Fibroblast of skin of abdomen (primary cell): ENCODE measurements around the gene KDM5B. TPM values are rescaled to one million over a fixed set of nuclear protein-coding genes. Genes with fewer than 3 reads are reported as not detected.
"Not testable (repeated sequence)": the region's sequence is repeated elsewhere in the genome, so short reads cannot be mapped to it uniquely, and the experiment has no call there.

ENCODE experiments used
- DNase-seq: peaks from one replicate; pipeline ENCODE4 v3.0.0-alpha.2; 2013
- polyA plus RNA-seq, 2 experiments: library from polyadenylated mRNA; unstranded; fragments of 120-200 nt; gene quantifications; one replicate each; pipeline ENCODE4 v1.2.1, GENCODE V29; 2013; ENCODE audit not compliant: insufficient read length in 2 of 2

The KDM5B gene
- 63.6 TPM for polyA plus RNA-seq (2013, experiment 1 of 2; ENCODE audit: insufficient read length)
- 60.9 TPM for polyA plus RNA-seq (2013, experiment 2 of 2; ENCODE audit: insufficient read length)

DNA sequence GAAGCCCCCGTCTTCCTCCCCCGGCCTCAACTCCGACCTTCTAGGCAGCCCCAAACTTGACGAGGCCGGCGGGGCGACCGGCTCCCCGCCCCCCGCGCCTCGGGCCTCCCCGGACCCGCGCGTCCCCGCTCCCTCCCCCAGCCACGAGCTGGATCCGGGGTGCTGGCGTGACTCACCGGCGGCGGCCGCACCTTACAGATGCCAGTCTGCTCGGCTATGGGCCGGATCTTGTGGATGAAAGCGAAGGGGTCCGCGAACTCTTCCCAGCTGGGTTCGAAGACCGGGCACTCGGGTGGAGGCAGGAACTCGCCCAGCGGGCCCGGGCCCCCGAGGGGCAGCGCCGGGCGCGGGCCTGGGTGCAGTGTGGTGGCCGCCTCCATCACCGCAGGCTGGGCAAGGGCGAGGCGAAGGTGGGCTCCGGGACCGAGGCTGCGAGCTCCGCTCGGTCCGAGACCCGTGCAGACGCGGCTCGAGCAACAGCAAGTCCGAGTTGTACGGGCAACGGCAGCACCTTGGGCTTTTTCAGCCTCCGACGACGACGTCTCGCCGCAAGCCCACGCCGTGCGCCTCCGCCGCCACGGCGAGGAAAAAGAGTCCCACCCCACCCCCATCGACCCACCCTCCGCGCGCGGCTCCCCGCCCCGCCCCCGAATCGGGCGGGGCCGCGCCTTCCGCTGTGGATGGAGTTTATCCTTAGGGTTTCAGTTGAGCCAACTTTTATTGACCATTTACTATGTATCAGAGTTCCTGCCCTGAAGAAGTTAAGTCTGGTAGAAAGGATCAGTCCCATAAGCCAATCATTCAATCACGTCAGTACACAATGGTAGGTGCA, at the start of gene KDM5B:
KDM5B (minus strand) TSS at position 496 of the 832 bp plus-strand sequence; CDS start at position 380, 116 bp downstream.
- DNase-seq = peak; percentile 81

DNA sequence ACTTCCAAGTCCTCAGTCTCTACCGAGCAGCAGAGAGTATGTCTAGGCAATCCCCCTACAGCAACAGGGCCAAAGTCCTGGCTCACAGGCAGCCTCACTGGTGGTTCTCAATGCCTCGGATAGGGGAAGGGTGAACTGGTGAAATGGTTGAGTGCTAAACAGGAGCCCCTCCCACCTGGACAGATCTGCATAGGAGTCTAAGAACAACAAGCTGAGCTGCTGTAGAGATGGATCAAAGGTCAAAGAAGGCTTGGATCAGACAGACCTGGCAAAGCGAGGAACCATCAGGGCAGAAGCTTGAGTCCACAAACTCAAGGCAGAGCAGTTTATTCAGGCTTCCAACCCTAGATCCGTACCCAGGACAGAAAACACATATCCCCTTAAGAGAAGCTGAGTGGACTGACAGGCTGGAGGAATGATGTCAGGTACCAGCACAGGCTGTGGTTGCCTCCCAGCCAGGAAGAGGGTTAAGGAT, 49.0 kb upstream of the KDM5B start:
- no peak for DNase-seq

DNA sequence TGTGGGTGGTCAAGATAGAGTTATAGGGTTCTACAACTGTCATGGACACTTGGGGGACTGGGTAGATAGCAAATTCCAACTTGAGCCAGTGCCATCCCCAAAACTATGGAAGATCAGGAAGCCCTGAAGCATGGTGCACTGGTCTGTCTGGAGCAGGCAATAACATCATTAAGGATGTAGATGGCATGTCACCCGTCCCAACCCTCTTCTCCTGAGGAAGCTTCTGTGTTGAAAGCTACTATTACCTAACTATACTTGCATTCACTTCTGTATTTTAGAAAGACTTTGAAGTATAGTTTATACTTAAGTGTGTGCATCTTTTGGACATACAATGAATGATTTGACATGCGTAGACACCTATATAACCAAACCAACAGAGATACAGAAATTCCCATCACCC, 47.8 kb upstream of the KDM5B start:
- no peak for DNase-seq

DNA sequence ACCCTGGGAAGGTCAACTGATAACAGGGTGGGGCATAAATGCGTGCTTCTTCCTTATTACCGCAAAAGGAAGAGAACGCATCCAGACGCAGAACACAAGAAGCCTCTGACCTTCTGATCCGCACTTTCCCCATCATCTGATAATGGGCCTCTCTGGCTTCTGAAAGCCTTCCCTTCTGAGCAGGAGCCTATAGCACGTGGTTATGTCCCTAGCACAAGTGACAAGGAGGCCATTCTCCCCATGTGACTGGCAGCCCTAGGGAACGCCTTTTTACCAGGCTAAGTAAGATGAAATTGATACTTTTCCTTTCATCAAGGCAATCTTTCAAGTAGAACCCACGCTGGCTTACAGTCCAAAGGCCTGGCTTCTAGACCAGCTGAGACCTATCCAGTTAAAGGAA, 46.6 kb upstream of the KDM5B start:
- no peak for DNase-seq

DNA sequence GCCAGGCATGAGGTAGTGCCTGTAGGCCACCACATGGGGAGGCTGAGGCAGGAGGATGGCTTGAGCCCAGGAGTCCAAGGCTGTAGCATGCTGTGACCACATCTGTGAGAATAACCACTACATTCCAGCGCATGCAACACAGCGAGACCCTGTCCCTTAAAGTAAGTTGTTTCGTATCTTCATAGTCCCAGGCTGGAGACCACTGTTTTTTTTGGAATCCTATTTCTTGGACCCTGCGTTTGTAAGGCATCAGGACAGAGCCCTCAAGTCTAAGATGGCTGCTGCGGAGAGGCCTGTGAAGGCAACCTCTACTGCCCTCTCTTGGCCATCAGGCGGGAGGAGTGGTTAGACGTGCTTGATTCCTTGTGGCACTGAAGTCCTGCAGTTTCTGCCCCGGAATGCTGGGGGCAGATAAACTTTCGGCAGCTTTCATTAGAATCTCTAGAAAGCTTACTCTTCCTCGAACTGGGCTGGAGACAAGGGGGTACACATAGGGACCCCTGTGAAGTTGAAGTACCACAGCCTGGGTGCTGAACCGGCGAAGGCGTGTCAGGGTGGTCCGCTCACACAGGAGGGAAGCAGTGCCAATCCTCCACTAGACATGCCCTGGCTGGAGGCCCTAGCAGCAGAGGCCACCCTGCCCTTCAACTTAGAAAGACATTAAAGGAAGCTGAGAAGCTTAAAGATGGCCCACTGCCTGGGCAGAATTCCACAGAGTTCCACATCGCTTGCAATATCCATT, 44.1 kb upstream of the KDM5B start:
- peak; percentile 55 for DNase-seq

DNA sequence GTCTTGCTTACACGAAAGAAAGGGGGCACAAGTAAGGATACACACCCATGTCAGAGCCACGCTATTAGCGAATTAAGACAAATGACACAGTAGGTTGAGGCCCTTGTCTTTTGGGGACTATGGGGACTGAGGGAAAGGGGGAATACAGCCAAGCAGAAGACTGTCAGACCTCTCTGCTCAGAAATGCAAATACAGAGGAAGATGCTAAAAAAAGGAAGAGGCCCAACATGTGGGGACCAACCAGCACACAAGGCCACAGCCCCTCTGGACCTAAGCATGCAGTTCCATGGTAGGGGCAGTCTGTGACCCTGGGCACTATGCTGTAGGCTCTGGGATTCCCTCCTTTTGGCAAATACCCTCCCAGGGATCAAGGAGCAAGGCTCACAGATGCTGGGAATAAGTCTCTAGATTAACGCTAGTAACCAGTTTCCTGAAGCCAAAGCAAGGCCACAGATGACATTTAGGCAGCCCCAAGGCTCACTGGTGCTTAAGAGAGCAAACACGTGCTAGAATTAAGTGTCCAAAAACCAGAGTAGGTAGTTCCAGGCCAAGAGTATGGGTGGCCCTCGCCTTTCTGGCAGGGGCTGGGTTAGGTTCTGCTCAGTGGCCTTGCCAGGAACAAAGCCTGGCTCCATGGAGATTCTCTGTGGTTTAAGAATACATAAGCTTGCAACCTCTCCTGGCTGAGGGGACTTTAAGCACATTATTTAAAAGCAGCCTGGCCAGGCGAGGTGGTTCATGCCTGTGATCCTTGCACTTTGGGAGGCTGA, 42.6 kb upstream of the KDM5B start:
- no peak for DNase-seq

DNA sequence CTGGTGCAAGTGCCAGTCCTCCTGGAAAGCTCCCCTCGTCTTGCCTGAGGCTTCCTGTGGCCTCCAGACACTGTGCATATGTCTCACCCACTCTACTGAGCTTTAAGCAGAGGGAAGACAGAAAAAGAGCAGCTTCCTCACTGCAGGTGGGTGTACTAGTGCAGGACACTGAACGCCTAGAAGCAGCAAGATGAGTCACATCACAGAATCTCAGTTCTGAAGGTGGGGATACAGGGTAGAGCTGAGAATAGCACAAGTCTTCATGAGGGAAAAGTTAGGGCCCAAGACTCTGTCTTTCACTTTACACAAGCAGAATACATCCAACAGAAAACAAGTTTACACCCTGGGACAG, 39.9 kb upstream of the KDM5B start:
- no peak for DNase-seq

DNA sequence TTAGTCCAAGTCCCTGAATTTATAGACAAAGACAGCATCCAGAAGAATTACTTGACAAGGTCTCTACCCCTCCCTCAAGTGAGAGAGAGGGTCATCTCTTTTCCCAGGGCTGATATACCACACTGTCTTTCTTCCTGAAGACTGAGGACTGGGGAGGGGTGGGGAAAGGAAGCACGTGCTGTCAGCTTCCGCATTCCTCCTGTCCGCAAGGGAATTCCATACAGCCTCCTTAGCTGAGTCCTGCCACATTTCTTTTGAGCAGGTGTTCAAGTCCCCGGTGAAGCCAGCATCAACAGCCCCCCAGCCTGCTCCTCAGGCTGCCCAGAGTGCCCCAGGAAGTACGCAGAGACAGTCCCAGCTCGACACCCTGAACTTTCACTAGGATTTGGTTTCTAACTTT, 36.7 kb upstream of the KDM5B start:
- DNase-seq = peak; percentile 39

DNA sequence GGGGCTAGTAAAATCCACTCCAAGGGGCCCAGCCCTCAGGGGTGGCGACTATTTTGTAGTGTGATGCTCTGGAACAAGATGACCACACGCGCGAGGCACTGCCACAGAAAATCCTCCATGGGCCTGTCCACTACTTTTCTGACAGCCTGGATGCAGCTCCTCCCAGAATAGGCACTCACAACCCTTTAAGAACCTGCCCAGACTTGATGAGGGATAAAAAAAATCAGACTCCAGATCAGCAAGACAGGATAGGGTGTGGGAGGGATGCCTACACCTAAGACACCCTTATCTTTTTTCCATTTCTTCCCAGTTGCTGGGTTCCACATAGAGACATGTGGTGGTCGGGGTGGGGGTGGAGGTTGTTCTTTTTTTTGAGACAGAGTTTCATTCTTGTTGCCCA, 36.0 kb upstream of the KDM5B start:
- no peak for DNase-seq

DNA sequence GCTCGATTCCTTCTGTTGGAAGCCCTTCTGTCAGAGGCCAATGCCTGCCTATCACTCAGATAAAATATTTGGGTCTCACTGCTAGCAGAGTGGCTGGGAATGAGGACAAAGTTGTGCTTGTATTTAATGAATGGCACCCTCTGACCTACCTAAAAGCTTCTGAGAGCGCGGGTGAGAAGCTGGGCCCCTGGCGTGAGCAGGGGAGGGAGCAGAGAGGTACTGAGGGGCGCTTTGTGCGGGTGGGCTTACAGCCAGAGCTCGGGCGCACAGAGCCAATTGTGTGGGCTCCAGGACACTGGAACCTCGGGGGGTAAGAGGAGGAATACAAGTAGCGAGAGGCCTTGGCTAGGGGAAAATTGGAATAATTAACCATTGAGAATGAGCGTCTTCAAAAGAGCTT, 34.9 kb upstream of the KDM5B start:
- no peak for DNase-seq

DNA sequence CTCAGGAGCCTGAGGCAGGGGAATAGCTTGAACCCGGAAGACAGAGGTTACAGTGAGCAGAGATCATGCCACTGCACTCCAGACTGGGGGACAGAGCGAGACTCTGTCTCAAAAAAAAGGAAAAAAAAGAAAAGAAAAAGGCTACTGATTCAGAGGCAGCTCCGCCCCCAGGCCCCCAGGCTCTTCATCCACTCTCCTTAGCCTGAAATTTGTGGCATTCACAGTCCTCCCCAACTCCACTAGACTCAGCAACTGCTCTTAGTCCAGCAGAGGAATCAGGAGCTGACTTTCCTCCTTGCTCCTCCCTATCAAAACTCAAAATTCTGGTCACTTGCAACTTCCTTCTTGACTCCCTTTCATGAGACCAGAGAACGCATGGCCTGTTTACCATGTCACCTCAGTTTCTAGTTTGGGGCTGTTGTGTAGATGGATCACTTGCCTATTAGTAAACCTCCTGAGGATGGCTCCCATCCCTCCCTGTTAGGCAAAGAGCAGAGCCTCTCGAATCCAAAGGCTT, 29.6 kb upstream of the KDM5B start:
- DNase-seq = no peak

DNA sequence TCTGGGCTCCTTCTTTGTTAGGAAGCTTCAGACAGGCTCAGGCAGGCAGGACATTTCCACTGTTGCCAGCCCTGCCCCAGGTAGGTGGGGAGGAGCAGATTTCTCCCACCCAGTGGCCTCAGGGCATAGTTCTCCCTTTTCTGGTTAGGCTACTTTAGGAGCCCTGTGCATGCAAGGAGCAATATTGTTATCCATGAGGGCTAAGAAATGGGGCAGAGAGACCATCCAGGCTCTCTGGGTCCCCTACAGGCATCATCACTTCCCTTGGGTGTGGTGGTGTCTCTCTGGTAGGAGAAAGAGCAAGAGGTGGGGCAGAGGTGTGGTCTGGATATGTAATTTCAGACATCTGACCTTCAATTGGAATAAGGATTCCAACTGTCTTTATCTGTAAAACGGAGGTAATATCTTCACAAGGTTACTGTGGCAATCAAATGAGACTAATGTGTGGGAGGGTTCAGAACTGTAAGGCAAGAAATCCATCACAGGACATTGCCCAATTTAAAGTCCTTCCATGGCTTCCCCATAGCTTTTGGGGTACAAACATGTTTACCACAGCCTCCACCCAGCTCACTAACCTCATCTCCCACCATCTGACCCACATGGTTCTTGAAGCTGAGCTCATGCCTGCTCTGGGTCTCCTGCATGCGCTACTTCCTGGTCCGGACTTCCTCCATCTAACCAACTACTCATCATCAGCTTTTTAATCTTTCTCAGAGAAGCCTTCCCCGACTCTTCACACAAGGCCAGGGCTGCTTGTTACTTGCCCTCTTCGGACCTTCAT, 28.6 kb upstream of the KDM5B start:
- DNase-seq = no peak

DNA sequence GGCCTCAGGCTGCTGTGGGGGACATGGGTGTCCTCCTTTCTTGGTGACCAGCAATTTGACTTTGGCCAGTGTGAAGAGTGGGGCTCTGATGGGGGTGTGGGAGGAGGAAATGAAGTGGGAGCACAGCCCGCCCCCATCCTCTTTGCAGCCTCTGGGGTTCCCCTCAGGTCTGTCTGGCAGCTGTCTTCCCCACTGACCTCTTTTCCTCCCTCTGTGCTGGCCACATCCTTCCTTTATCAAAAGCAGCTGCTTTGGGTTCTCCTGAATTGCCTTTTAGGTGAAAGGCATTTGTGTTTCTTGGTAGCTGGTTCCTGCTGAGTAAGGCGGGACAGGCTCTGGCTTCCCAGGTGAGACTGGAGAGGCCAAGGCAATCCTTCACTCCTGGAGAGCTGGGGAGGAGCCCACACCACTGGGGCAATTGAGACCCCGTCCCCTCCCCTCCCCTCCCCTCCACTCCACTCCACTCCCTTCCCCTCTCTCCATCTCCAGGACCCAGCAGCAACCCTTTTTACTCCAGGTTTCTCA, 27.4 kb upstream of the KDM5B start:
- no peak for DNase-seq

DNA sequence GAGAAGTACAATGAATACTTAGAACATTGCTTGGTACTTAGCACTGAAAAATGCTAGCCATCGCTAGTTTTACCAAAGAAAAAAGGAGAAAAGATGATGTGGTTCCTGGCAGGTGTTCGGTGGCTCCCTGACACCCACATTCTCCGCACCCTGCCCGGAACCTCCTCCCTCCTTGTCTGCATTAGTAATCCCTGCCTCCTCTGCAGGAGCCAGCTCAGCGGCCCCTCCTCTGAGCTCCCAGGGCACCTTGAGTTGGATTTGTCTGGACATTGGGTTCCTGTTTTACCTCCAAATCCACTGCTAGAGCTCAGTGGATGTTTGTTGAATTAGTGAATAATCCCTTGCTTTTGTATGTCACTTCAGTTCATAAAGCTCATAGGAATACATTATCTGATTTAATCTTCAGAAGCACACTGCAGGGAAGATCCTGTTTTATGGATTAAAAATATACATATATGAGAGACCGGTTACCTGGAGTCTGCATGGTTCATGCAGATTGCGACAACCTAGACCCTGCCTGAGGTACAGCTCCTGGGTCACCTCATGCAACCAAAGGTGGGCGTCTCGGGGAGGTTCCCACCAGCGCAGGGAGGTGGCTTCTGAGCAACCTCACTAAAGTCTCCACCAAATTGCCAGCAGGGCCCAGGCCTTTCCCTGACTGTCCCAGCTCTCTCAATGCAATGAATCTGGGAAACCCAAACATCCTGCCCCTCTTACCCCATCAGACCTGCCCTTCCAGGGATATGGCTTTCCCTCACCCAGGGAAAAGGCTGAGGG, 26.7 kb upstream of the KDM5B start:
- DNase-seq = no peak

DNA sequence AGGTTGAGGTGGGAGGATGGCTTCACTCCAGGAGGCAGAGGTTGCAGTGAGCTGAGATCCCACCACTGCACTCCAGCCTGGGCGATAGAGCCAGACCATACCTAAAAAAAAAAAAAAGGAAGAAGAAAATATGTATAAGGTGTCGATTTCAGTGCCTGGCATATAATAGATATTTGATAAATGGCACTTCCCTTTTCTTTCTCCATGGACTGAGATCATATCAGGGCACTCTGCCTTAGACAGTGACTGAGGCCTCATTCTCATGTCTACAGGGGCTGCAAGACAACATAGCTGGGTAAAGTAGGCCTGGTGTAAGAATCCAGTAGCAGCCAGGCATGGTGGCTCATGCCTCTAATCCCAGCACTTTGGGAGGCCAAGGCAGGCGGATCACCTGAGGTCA, 23.7 kb upstream of the KDM5B start:
- no peak for DNase-seq

DNA sequence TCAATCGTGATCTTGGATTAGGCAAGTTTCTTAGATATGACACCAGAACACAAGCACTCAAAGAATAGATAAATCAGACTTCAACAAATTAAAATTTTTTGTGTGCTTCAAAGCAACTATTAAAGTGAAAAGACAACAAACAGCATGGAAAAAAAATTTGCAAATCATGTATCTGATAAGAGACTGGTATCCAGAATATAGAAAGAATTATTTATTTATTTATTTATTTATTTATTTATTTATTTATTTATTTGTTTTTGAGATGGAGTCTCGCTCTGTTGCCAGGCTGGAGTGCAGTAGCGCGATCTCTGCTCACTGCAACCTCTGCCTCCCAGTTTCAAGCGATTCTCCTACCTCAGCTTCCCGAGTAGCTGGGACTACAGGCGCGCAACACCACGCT, 21.0 kb upstream of the KDM5B start:
- DNase-seq = not testable (repeated sequence)

DNA sequence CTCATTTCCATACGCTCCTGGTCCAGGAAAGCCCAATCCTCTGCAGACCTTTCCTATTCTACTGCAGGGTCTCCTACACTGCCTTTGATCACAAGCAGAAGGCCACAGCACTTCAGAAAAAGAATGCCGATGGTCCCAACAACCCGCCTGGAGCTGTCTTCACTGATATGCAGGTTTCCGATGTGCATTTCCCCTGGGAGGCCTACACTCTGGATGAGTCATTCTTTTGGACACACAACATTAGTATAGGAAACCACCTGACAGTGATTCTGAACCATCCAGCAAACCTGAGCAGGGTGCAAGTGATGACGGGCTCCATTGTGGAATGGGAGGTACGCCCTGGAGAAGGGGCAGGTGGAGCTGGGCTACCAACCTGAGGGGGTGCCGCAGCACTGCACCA, 17.5 kb upstream of the KDM5B start:
- no peak for DNase-seq

DNA sequence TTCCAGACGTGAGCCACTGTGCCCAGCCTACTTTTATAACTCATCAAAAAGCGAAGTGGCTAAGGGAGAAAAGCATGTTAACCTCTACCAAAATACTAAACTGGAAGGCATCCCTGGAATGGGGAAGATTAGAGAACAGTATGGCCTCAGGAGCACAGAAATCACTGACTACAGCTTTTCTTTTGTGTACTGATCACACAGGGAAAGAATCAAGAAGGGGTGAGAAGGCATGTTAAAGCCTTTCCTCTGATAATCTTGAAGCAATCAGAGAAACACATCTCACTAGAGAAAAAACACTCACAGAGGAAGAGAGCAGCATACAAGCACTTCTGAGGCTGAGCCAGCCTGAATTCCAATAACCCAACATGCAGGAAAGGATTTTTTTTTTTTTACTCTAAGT, 13.2 kb upstream of the KDM5B start:
- DNase-seq = peak; percentile 65

DNA sequence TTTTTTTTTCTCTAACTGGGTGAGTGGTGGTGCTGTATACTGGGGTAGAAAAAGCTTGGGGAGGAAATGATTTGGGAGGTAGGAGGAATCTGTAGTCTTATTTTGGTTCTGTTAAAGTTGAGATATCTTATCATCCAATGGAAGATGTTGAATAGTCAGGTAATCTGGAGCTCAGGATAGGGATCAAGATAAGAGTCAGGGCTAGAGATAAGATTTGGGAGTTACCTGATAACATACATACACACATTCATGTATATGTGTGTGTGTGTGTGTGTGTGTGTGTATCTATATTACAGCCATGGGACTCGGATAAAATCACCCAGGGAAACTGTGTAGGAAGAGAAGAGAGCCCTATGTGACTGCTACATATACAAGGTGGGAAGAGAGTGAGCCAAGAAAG, 10.6 kb upstream of the KDM5B start:
- DNase-seq = no peak

DNA sequence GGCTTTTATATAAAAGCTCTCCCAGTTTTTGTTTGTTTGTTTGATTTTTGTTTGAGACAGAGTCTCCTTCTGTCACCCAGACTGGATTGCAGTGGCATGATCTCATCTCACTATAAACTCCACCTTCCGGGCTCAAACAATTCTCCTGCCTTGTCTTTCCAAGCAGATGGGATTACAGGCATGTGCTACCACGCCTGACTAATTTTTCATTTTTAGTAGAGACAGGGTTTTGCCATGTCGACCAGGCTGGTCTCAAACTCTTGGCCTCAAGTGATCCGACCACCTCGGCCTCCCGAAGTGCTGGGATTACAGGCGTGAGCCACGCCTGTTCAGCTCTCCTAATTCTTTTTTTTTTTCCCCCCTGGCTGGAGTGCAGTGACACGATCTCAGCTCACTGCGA, 6.9 kb upstream of the KDM5B start:
- DNase-seq = no peak
